ENCODE measurements around the gene ENPP7.

Gene ENPP7

DNA sequence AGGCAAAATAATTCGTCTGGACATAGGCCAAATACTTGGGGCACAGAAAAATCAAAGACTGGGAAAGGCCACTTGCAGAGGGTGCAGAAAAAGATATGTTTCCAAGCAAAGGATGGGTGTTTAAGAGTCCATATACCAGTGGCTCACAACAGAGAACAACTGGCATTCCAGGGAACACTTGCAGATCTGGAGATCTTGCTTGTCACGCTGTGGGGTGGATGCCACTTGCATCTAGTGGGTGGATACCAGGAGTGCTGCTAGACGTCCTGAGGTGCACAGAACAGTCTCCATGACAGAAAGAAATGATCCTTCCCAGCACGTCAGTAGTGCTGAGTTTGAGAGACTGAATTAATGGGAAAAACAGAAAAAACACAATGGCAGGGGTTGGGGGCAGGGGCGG, 57.7 kb downstream of the ENPP7 start:
- H2AFZ ChIP-seq (ENCODE audit: low read length), result no peak overlapping the region
- H3F3A ChIP-seq (ENCODE audit: low read depth), result peaks cover 11% of the 10 kb centered on the region; the same call in 1 of the 2 replicates
- no peaks in the 10 kb centered on the region for H3K9me3 ChIP-seq (ENCODE audit: insufficient read depth, low read depth, low read length)
- H3K4me3 ChIP-seq (ENCODE audit: low read length, poor library complexity, severe bottlenecking), result no peak overlapping the region
- no peak overlapping the region for H3K4me2 ChIP-seq (ENCODE audit: low read depth, low read length, poor library complexity, severe bottlenecking)
- H3K9me2 ChIP-seq (replicated peaks; ENCODE audit: low read depth, low read length), result no peaks in the 10 kb centered on the region
- peaks cover 63% of the 10 kb centered on the region for H3K79me2 ChIP-seq (ENCODE audit: insufficient read depth, low read length)
- H3K36me3 ChIP-seq (ENCODE audit: insufficient read depth, low read length), result peaks cover 20% of the 10 kb centered on the region; the same call in 1 of the 2 replicates
- peak overlapping the region; percentile 83 for H3K9ac ChIP-seq (ENCODE audit: low read depth, low read length, poor library complexity, severe bottlenecking)
- peaks cover 41% of the 10 kb centered on the region for H4K20me1 ChIP-seq (ENCODE audit: insufficient read depth, low read length, poor library complexity, severe bottlenecking)
- TF ChIP-seq CTCF (conservative IDR thresholded peaks at IDR 0.05; ENCODE audit: low read length) (no peak), EZH2phosphoT487 (IDR thresholded peaks at IDR 0.05; ENCODE audit: borderline replicate concordance) (no peak)
- no peaks in the 10 kb centered on the region for H3K27me3 ChIP-seq (ENCODE audit: insufficient read depth, low read length, poor library complexity, severe bottlenecking)
- H3K4me1 ChIP-seq (ENCODE audit: insufficient read depth, low read length, poor library complexity, severe bottlenecking), result peaks cover 20% of the 10 kb centered on the region

DNA sequence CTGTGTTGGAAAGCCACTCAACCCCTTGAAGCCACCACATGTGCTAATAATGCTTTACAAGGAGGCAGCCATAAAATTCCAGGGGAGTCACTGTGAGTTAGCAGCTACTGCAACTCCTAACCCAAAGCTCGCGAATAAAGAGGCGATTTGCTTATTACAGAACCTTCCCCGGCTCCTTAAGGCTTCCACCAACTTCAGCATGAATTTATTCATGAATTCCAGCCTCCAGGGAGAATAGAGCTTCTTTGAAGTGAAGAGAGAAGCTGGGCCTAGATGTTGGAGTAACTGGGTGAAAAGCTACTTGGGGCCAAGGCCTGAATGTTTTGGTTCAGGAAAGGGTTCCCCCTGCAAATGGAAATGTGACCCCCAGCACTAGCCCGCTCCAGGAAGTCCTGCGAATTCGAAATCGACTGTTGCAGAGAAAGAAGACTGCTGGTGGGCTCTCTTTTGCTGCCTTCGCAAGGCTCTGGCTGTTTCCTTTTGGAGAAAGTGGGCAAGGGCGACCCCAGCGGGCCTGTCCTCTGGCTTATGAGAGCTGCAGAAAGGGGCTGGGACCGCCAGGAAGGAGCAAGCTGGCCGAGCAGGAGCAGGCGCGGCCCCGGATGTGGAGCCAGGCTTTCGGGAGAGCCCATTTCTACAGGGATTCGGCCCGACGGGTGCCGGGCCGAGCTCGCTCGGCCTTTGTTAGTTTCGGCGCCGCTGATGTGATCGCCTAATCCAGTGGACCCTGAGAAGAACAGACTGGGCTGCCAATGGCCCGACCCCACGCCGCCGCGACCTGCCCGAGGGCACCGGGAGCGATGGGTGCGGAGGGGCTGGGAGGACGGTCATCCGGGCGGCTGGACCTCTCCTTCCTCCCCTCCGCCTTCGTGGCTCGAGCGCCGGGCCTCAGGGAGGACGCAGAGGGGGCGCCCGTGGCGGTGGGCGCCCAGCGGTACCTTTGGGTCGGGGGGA, 58.5 kb downstream of the ENPP7 start:
- Histone ChIP-seq H3K27me3 (ENCODE audit: insufficient read depth, low read length, poor library complexity, severe bottlenecking) (no peaks in the 10 kb centered on the region), H3K4me3 (ENCODE audit: low read length, poor library complexity, severe bottlenecking) (peak overlapping the region; percentile 78), H3K4me2 (ENCODE audit: low read depth, low read length, poor library complexity, severe bottlenecking) (peak overlapping the region; percentile 87), H3F3A (ENCODE audit: low read depth) (peaks cover 13% of the 10 kb centered on the region; the same call in 1 of the 2 replicates), H3K9ac (ENCODE audit: low read depth, low read length, poor library complexity, severe bottlenecking) (peak overlapping the region; percentile 83), H3K79me2 (ENCODE audit: insufficient read depth, low read length) (peaks cover 62% of the 10 kb centered on the region), H4K20me1 (ENCODE audit: insufficient read depth, low read length, poor library complexity, severe bottlenecking) (peaks cover 40% of the 10 kb centered on the region), H3K9me3 (ENCODE audit: insufficient read depth, low read depth, low read length) (no peaks in the 10 kb centered on the region), H2AFZ (ENCODE audit: low read length) (peak overlapping the region; percentile 69), H3K9me2 (replicated peaks; ENCODE audit: low read depth, low read length) (no peaks in the 10 kb centered on the region), H3K36me3 (ENCODE audit: insufficient read depth, low read length) (peaks cover 12% of the 10 kb centered on the region; the same call in 1 of the 2 replicates), H3K4me1 (ENCODE audit: insufficient read depth, low read length, poor library complexity, severe bottlenecking) (peaks cover 26% of the 10 kb centered on the region)
- no peak for TF ChIP-seq EZH2phosphoT487 (IDR thresholded peaks at IDR 0.05; ENCODE audit: borderline replicate concordance)
- no peak for TF ChIP-seq CTCF (conservative IDR thresholded peaks at IDR 0.05; ENCODE audit: low read length)

DNA sequence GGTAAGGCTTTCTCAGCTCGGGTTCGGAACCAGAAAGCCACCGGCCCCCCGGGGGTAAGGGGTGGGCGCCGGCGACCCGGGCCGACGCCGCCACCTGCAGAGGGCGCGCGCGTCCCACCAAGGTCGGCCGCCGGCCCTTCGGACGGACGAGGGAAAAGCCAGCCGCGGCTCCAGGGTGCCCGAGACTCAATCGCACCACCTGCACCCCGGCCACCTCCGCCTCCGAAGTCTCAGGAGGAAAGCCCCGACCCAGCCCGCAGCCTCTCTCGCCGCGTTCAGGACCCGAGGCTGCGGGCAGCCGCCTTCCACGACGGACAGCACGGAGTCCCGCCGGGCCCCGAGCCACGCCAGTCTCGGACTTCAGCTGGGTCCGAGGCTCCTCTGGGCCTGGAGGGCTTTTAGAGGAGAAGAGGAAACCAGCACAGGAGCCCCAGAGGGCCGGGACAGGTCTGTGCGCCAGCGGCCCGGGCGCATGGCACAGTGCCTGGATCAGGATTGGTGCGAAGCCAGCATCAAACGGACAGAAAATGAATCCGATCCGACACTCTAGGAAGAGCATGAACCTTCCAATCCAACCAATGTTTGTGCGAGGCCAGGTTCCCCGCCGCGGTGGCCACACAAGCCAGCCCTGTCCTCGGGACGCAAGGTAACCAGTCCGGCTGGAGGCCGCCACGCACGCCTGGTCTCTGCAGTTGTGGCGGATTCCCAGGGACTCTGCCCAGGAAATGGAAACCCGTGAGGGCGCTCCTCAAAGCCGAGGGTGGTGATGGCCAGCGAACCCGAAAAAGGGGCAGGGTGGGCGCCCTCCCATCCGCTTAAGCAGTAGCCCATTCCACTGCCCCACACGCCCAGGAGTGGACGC, 59.4 kb downstream of the ENPP7 start:
- Histone ChIP-seq H4K20me1 (ENCODE audit: insufficient read depth, low read length, poor library complexity, severe bottlenecking) (peaks cover 40% of the 10 kb centered on the region), H3K79me2 (ENCODE audit: insufficient read depth, low read length) (peaks cover 62% of the 10 kb centered on the region), H3K9me2 (replicated peaks; ENCODE audit: low read depth, low read length) (no peaks in the 10 kb centered on the region), H3F3A (ENCODE audit: low read depth) (peaks cover 13% of the 10 kb centered on the region; the same call in 1 of the 2 replicates), H3K36me3 (ENCODE audit: insufficient read depth, low read length) (peaks cover 10% of the 10 kb centered on the region; the same call in 1 of the 2 replicates), H2AFZ (ENCODE audit: low read length) (peak overlapping the region; percentile 69), H3K4me2 (ENCODE audit: low read depth, low read length, poor library complexity, severe bottlenecking) (peak overlapping the region; percentile 87), H3K4me3 (ENCODE audit: low read length, poor library complexity, severe bottlenecking) (peak overlapping the region; percentile 78), H3K27me3 (ENCODE audit: insufficient read depth, low read length, poor library complexity, severe bottlenecking) (no peaks in the 10 kb centered on the region), H3K9me3 (ENCODE audit: insufficient read depth, low read depth, low read length) (no peaks in the 10 kb centered on the region), H3K9ac (ENCODE audit: low read depth, low read length, poor library complexity, severe bottlenecking) (peak overlapping the region; percentile 83), H3K4me1 (ENCODE audit: insufficient read depth, low read length, poor library complexity, severe bottlenecking) (peaks cover 35% of the 10 kb centered on the region)
- TF ChIP-seq EZH2phosphoT487 (IDR thresholded peaks at IDR 0.05; ENCODE audit: borderline replicate concordance) (no peak), CTCF (conservative IDR thresholded peaks at IDR 0.05; ENCODE audit: low read length) (peak; percentile 64)
